Lower leg skin (tissue), 3 donors: ENCODE results near the gene MYBPC1.

Source experiments
- POLR2A ChIP-seq, 2 donors: fragments of 450-650 bp; IDR thresholded peaks; one replicate each; pipeline ENCODE4 v1.6.1; 2016 to 2017; ENCODE audit warnings: antibody characterized with exemption in 2 of 2, mild to moderate bottlenecking in 1 of 2, moderate library complexity in 1 of 2
- TF ChIP-seq, protein P1 (sequence below), 3 donors: fragments of 450-650 bp; IDR thresholded peaks; one replicate each; pipeline ENCODE4 v1.5.1; 2016; ENCODE audit warnings: antibody characterized with exemption in 3 of 3, mild to moderate bottlenecking in 3 of 3, moderate library complexity in 2 of 3

DNA sequence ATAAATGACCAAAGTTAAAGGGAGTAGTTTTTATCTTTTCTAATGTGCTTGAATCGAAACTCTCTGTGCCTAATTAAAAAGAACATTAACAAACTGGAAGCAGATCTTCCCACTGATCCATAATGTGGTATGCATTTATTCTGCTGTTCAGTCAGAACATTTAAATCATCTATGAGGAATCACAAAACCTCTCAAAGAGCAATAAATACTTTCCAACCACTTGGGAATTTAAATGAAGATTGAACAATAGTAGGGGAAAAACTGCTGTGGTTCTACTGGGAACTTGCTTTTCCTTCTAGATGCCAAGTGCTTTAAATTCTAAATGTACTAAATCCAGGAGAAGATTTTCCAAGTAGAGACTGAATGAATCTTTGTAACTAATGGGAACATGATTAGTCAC is 90.3 kb downstream of the MYBPC1 start:
- TF ChIP-seq, protein P1, sequence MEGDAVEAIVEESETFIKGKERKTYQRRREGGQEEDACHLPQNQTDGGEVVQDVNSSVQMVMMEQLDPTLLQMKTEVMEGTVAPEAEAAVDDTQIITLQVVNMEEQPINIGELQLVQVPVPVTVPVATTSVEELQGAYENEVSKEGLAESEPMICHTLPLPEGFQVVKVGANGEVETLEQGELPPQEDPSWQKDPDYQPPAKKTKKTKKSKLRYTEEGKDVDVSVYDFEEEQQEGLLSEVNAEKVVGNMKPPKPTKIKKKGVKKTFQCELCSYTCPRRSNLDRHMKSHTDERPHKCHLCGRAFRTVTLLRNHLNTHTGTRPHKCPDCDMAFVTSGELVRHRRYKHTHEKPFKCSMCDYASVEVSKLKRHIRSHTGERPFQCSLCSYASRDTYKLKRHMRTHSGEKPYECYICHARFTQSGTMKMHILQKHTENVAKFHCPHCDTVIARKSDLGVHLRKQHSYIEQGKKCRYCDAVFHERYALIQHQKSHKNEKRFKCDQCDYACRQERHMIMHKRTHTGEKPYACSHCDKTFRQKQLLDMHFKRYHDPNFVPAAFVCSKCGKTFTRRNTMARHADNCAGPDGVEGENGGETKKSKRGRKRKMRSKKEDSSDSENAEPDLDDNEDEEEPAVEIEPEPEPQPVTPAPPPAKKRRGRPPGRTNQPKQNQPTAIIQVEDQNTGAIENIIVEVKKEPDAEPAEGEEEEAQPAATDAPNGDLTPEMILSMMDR (IDR thresholded peaks at IDR 0.05) = no peak
- TF ChIP-seq POLR2A (IDR thresholded peaks at IDR 0.05) = no peak
